NCI-H1436 treated with DMSO at 0.1 percent for 48 hours (cell line): Measurements from ENCODE around the gene MED17.

ENCODE experiments used
- DNase-seq: peaks from one replicate; lab custom pipeline; 2025; lab: John Stamatoyannopoulos, UW

The MED17 gene

GRCh38 chr11:93817426-93818348 is 33.6 kb downstream of the MED17 start:
- no peak for DNase-seq

- DNase-seq = no peak
These were observed 36.0 kb downstream of the MED17 start for GRCh38 chr11:93819966-93820695.

- DNase-seq = no peak
These were observed 36.8 kb downstream of the MED17 start for GRCh38 chr11:93820847-93821246.

GRCh38 chr11:93821617-93822016 is 37.5 kb downstream of the MED17 start:
- no peak for DNase-seq

- no peak for DNase-seq
These were observed 38.3 kb downstream of the MED17 start for GRCh38 chr11:93822359-93822758.

- DNase-seq = no peak
These were observed 39.1 kb downstream of the MED17 start for GRCh38 chr11:93823210-93823609.

GRCh38 chr11:93827363-93827762 is 43.3 kb downstream of the MED17 start:
- DNase-seq = no peak

GRCh38 chr11:93829598-93829997 is 45.5 kb downstream of the MED17 start:
- no peak for DNase-seq

GRCh38 chr11:93831343-93832127 is 47.5 kb downstream of the MED17 start:
- no peak for DNase-seq

GRCh38 chr11:93832780-93833179 is 48.7 kb downstream of the MED17 start:
- DNase-seq = no peak

- DNase-seq = no peak
These were observed 54.9 kb downstream of the MED17 start for GRCh38 chr11:93838967-93839366.

- no peak for DNase-seq
These were observed 56.1 kb downstream of the MED17 start for GRCh38 chr11:93840180-93840579.

- DNase-seq = no peak
These were observed 56.9 kb downstream of the MED17 start for GRCh38 chr11:93840981-93841380.

GRCh38 chr11:93841446-93841845 is 57.4 kb downstream of the MED17 start:
- no peak for DNase-seq

GRCh38 chr11:93842034-93842433 is 58.0 kb downstream of the MED17 start:
- DNase-seq = no peak

GRCh38 chr11:93842461-93842860 is 58.4 kb downstream of the MED17 start:
- no peak for DNase-seq

- no peak for DNase-seq
These were observed 59.8 kb downstream of the MED17 start for GRCh38 chr11:93843906-93844305.

- DNase-seq = no peak
These were observed 60.5 kb downstream of the MED17 start for GRCh38 chr11:93844568-93844967.

- DNase-seq = no peak
These were observed 61.4 kb downstream of the MED17 start for GRCh38 chr11:93845181-93846092.

GRCh38 chr11:93846411-93846810 is 62.3 kb downstream of the MED17 start:
- no peak for DNase-seq

- DNase-seq = no peak
These were observed 65.1 kb downstream of the MED17 start for GRCh38 chr11:93849201-93849600.
